ENCODE measurements around the gene TMEM121B. TPM values are rescaled to one million over a fixed set of nuclear protein-coding genes. Genes with fewer than 3 reads are reported as not detected.

TMEM121B gene
- total RNA-seq, 4 donors from 2014 or later, result under 0.01 to 1.2 (median 0.75) TPM

DNA sequence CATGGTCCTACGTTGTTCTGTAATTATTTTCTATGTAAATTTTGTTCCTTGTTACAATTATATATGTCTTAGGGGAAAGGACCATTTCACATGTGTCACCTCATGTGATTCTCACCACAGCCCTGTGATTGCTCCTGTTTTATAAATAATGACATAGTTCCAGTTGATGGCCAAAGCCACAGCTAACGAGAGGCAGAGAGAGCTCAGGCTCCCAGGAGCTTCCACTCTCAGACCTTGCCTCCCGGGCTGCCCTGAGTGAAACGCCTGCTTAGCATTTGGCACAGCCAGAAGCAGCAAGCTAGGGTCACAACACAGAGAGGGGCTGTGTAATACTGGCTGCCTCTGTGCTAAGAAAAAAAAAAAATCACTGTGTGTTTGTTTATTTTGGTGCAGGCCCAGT, 5.9 kb downstream of the TMEM121B start:
- no peak for DNase-seq (ENCODE audit: low spot score in 2 of 2)
- no peaks in the 10 kb centered on the region for H3K4me1 ChIP-seq
- no peaks in the 10 kb centered on the region for H3K9me3 ChIP-seq
- H3K27me3 ChIP-seq, result peaks cover 0 to 14% of the 10 kb centered on the region in 2 donors
- no peak for TF ChIP-seq EP300 (IDR thresholded peaks at IDR 0.05)
- H3K27ac ChIP-seq, result no peak overlapping the region
- no peak overlapping the region for H3K4me3 ChIP-seq
- peaks cover 0 to 15% (median 0%) of the 10 kb centered on the region in 3 donors for H3K36me3 ChIP-seq
- WGBS, 2 donors, result 26 to 36% methylated on average over 4 of the region's 4 CpGs

DNA sequence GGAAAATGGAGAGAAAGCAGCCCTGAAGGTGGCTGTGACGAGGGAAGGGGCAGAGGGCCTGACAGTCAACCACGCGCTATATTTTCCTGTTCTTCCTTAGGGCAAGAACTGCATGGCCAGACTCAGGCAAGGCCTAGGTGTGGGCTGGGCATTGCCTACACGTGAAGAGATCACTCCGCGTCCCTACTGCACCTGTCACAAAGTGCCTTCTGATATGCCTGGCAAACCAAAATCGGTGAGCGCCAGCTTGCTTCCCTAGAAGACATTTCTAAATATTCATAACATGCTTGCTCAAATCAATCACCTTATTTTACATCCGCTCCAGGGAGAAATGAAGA, 6.3 kb downstream of the TMEM121B start:
- Histone ChIP-seq H3K4me3 (no peak overlapping the region), H3K27ac (no peak overlapping the region), H3K4me1 (no peaks in the 10 kb centered on the region), H3K36me3 (peaks cover 0 to 19% (median 1%) of the 10 kb centered on the region in 3 donors), H3K9me3 (no peaks in the 10 kb centered on the region), H3K27me3 (peaks cover 0 to 13% of the 10 kb centered on the region in 2 donors)
- DNase-seq (ENCODE audit: low spot score in 2 of 2), result no peak
- TF ChIP-seq, protein P1, sequence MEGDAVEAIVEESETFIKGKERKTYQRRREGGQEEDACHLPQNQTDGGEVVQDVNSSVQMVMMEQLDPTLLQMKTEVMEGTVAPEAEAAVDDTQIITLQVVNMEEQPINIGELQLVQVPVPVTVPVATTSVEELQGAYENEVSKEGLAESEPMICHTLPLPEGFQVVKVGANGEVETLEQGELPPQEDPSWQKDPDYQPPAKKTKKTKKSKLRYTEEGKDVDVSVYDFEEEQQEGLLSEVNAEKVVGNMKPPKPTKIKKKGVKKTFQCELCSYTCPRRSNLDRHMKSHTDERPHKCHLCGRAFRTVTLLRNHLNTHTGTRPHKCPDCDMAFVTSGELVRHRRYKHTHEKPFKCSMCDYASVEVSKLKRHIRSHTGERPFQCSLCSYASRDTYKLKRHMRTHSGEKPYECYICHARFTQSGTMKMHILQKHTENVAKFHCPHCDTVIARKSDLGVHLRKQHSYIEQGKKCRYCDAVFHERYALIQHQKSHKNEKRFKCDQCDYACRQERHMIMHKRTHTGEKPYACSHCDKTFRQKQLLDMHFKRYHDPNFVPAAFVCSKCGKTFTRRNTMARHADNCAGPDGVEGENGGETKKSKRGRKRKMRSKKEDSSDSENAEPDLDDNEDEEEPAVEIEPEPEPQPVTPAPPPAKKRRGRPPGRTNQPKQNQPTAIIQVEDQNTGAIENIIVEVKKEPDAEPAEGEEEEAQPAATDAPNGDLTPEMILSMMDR (IDR thresholded peaks at IDR 0.05), result no peak
- TF ChIP-seq POLR2A (IDR thresholded peaks at IDR 0.05), result no peak
- no peak for TF ChIP-seq EP300 (IDR thresholded peaks at IDR 0.05)
- WGBS, 2 donors, result 83 to 85% methylated on average over 9 of the region's 9 CpGs

DNA sequence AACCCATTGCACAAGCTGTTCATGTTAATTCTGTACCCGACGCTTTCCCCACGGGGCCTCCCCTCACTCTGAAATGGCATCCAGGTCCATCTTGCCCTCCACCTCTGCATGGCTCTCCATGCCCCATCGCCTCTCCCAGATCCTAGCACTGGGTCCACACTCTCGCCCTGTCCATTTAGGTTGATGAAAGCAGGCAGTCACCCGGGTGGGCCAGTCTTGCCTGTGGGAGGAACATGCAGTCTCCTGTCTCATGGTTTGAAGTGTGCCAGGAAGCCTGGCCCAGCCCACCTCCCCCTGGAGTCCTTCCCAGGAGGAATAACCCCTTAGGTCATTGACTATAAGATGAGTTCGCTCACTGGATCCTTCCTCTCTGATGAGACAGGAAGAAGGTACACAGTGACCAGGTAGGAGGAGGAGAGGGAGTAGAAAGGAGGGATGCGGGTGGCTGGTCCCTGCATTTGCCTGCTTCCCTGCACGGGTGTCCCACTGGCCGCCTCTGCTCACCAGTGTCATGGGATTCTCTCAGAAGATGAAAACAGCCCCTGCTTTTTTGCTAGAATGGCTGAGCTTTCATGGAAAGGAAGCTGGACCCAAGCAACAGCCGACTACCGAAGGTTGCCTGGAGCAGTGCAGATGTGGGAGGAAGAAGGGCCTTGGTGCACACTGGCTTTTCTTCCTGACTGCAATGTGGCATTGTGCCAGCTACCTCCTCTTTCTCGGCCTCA, 6.8 kb downstream of the TMEM121B start:
- Histone ChIP-seq H3K27ac (no peak overlapping the region), H3K9me3 (no peaks in the 10 kb centered on the region), H3K4me3 (no peak overlapping the region), H3K4me1 (no peaks in the 10 kb centered on the region), H3K27me3 (peaks cover 0 to 8% of the 10 kb centered on the region in 2 donors), H3K36me3 (peaks cover 0 to 24% (median 7%) of the 10 kb centered on the region in 3 donors)
- 66 to 69% methylated on average over 13 of the region's 13 CpGs for WGBS, 2 donors
- DNase-seq (ENCODE audit: low spot score in 2 of 2), result no peak
- TF ChIP-seq EP300 (IDR thresholded peaks at IDR 0.05), result no peak
- no peak for TF ChIP-seq POLR2A (IDR thresholded peaks at IDR 0.05)
- TF ChIP-seq, protein P1 (IDR thresholded peaks at IDR 0.05), result no peak

DNA sequence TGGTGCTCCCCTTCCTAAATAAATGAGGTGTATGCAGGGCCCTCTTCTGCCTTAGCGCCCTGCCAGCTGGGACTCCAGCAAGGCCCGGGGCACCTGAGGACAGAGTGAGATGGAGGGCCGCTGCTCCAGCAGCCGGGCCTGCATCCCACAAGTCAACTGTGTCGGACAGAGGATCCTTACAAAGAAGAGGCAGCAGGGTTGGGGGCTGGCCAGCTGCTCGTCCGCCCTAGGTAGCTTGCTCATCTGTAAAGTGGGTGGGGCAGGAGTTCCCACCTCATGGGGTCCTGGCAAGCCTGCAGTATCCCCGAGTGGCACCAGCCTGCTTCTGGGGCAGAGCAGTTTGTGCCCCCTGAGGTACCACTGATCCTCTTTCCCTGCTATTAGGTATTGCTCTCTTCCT, 7.6 kb downstream of the TMEM121B start:
- Histone ChIP-seq H3K4me1 (no peaks in the 10 kb centered on the region), H3K9me3 (no peaks in the 10 kb centered on the region), H3K36me3 (peaks cover 0 to 32% (median 11%) of the 10 kb centered on the region in 3 donors), H3K27ac (no peak overlapping the region), H3K4me3 (no peak overlapping the region), H3K27me3 (peaks cover 0 to under 1% of the 10 kb centered on the region in 2 donors)
- no peak for DNase-seq (ENCODE audit: low spot score in 2 of 2)
- TF ChIP-seq, protein P1 (IDR thresholded peaks at IDR 0.05), result no peak
- no peak for TF ChIP-seq EP300 (IDR thresholded peaks at IDR 0.05)
- no peak for TF ChIP-seq POLR2A (IDR thresholded peaks at IDR 0.05)
- 74 to 83% methylated on average over 8 of the region's 8 CpGs for WGBS, 2 donors

DNA sequence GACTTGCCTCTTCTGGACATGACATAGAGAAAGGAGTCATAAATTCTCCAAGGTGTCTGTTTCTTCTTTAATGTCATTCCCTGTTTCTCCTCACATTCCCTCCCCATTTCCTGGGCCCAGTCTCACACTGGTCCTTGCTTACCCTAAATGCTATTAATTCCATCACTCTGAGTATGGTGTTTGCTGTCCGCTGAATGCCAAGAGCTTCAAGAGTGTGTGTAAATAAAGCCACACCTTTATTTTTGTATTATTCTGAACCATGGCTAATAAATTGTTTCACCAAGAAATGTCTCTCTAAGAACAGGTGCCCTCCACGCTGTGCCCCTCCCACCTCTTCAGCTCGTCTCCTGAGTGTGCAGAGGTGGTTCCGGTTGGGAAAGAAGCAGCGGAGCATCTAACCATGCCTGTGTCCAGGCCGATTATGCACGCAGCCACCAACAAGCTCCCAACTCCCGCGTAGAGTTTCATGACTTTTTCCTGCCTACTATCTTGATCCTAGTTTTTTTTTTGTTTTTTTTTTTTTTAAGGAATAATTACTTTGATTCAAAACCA, 8.6 kb downstream of the TMEM121B start:
- TF ChIP-seq, protein P1 (IDR thresholded peaks at IDR 0.05), result no peak
- no peaks in the 10 kb centered on the region for H3K9me3 ChIP-seq
- no peak for DNase-seq (ENCODE audit: low spot score in 2 of 2)
- no peaks in the 10 kb centered on the region for H3K27me3 ChIP-seq
- H3K36me3 ChIP-seq, result peaks cover 0 to 42% (median 18%) of the 10 kb centered on the region in 3 donors
- no peak overlapping the region for H3K4me3 ChIP-seq
- no peaks in the 10 kb centered on the region for H3K4me1 ChIP-seq
- WGBS, 2 donors, result 66 to 70% methylated on average over 9 of the region's 9 CpGs
- no peak overlapping the region for H3K27ac ChIP-seq

Measured in tibial nerve (tissue), 4 donors.